NCI-H82 treated with DMSO at 0.1 percent for 48 hours (cell line): ENCODE measurements around the gene ATP2C2.
"Not testable (repeated sequence)": the region's sequence is repeated elsewhere in the genome, so short reads cannot be mapped to it uniquely, and the experiment has no call there.

Experiments
- DNase-seq: peaks from one replicate; lab custom pipeline; 2025; ENCODE audit not compliant: unreplicated experiment; lab: John Stamatoyannopoulos, UW

Gene ATP2C2

GRCh38 chr16:84340325-84341040, 27.9 kb upstream of the ATP2C2 start:
- DNase-seq = no peak

GRCh38 chr16:84341528-84342295, 26.6 kb upstream of the ATP2C2 start:
- DNase-seq = peak; percentile 37

- not testable (repeated sequence) for DNase-seq
These were observed 24.5 kb upstream of the ATP2C2 start for GRCh38 chr16:84343800-84344199.

- DNase-seq = no peak
These were observed 23.6 kb upstream of the ATP2C2 start for GRCh38 chr16:84344781-84345180.

- no peak for DNase-seq
These were observed 21.2 kb upstream of the ATP2C2 start for GRCh38 chr16:84347161-84347560.

GRCh38 chr16:84348386-84348888, 19.9 kb upstream of the ATP2C2 start:
- DNase-seq = no peak

GRCh38 chr16:84349862-84350684, 18.3 kb upstream of the ATP2C2 start:
- DNase-seq = no peak

GRCh38 chr16:84350685-84351400, 17.5 kb upstream of the ATP2C2 start:
- no peak for DNase-seq

GRCh38 chr16:84351630-84352029, 16.7 kb upstream of the ATP2C2 start:
- DNase-seq = no peak

GRCh38 chr16:84354306-84354705, 14.0 kb upstream of the ATP2C2 start:
- DNase-seq = no peak

- no peak for DNase-seq
These were observed 13.2 kb upstream of the ATP2C2 start for GRCh38 chr16:84355149-84355548.

- DNase-seq = no peak
These were observed 12.2 kb upstream of the ATP2C2 start for GRCh38 chr16:84356176-84356575.

GRCh38 chr16:84356591-84357116, 11.7 kb upstream of the ATP2C2 start:
- no peak for DNase-seq

- no peak for DNase-seq
These were observed 11.1 kb upstream of the ATP2C2 start for GRCh38 chr16:84357191-84357651.

- DNase-seq = no peak
These were observed 9.6 kb upstream of the ATP2C2 start for GRCh38 chr16:84358601-84359295.

- DNase-seq = no peak
These were observed 9.0 kb upstream of the ATP2C2 start for GRCh38 chr16:84359326-84359725.

GRCh38 chr16:84360170-84360569, 8.2 kb upstream of the ATP2C2 start:
- DNase-seq = no peak

GRCh38 chr16:84360748-84361147, 7.6 kb upstream of the ATP2C2 start:
- DNase-seq = no peak

- DNase-seq = no peak
These were observed 6.8 kb upstream of the ATP2C2 start for GRCh38 chr16:84361546-84361945.

- no peak for DNase-seq
These were observed 5.8 kb upstream of the ATP2C2 start for GRCh38 chr16:84362471-84362941.
